Activated gamma-delta T cell treated with anti-CD3 and anti-CD28 coated beads, Interleukin-2, amount 50 U/mL, for 16 hours (primary cell): ENCODE results near the gene PLCH2.

Experiments used
- DNase-seq: peaks from one replicate; pipeline ENCODE4 v3.0.0-alpha.2; 2020; ENCODE audit warnings: low read depth

PLCH2 gene

GRCh38 chr1:2460996-2461751 is 14.9 kb upstream of the PLCH2 start:
- no peak for DNase-seq

- no peak for DNase-seq
These were observed 13.3 kb upstream of the PLCH2 start for GRCh38 chr1:2462819-2463218.

GRCh38 chr1:2463396-2463795 is 12.7 kb upstream of the PLCH2 start:
- DNase-seq, result no peak

GRCh38 chr1:2465371-2466269 is 10.5 kb upstream of the PLCH2 start:
- DNase-seq, result no peak

GRCh38 chr1:2466270-2466665 is 9.8 kb upstream of the PLCH2 start:
- no peak for DNase-seq

- DNase-seq, result no peak
These were observed 9.0 kb upstream of the PLCH2 start for GRCh38 chr1:2466958-2467554.

GRCh38 chr1:2468041-2468472 is 8.0 kb upstream of the PLCH2 start:
- DNase-seq, result peak; percentile 17

- no peak for DNase-seq
These were observed 7.5 kb upstream of the PLCH2 start for GRCh38 chr1:2468540-2468939.

GRCh38 chr1:2469103-2469940 is 6.8 kb upstream of the PLCH2 start:
- no peak for DNase-seq

- DNase-seq, result no peak
These were observed 5.6 kb upstream of the PLCH2 start for GRCh38 chr1:2470290-2471158.

GRCh38 chr1:2471159-2471471 is 5.0 kb upstream of the PLCH2 start:
- no peak for DNase-seq

- DNase-seq, result no peak
These were observed 4.5 kb upstream of the PLCH2 start for GRCh38 chr1:2471587-2472001.

- no peak for DNase-seq
These were observed 4.0 kb upstream of the PLCH2 start for GRCh38 chr1:2472109-2472508.

GRCh38 chr1:2472561-2473177 is 3.4 kb upstream of the PLCH2 start:
- DNase-seq, result no peak

- no peak for DNase-seq
These were observed 2.9 kb upstream of the PLCH2 start for GRCh38 chr1:2473198-2473597.

- no peak for DNase-seq
These were observed 1.8 kb upstream of the PLCH2 start for GRCh38 chr1:2474104-2474844.

- DNase-seq, result no peak
These were observed 1.1 kb upstream of the PLCH2 start for GRCh38 chr1:2474933-2475371.

GRCh38 chr1:2475571-2475970 is 518 bp upstream of the PLCH2 start:
- no peak for DNase-seq

- no peak for DNase-seq
These were observed 1.2 kb downstream of the PLCH2 start for GRCh38 chr1:2477309-2477708.
